HT-29 (cell line): ENCODE measurements around the gene DMBT1. TPM values are rescaled to one million over a fixed set of nuclear protein-coding genes. Genes with fewer than 3 reads are reported as not detected.

Source experiments
- DNase-seq: peaks from one replicate; pipeline ENCODE4 v3.0.0-alpha.2; 2015; ENCODE audit warnings: low spot score
- total RNA-seq: library from RNA; depleted of rRNA; stranded (reverse); fragments of >200 nt; shearing (Covaris generic); gene quantifications from 2 replicates; pipeline ENCODE4 v1.2.3, GENCODE V29; 2014; rRNA removed

DMBT1 gene
- total RNA-seq: 0.38 and 0.39 TPM in 2 replicates

DNA sequence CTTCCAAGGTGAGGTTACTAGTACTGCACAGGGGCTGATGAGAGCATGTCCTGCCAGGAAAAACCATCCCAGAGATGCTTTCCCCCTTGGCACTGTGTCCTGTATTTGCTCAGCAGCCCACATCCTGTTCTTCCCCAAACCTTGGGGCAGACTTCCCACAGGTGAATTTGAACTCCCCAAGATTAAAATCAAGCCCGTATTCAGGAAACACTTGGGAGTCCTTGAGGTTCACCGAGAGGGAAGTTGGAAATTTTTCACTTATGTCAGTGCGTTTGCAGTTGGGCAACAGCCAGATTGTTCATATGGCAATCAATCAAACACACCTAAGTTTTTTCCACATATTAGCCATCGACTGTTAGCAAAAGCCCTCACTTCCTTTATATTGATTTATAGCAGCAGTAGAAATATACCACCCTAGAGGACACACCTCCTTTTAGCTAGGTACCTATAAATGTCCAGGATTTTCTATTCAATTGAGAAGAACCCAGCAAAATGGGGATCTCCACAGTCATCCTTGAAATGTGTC, at the start of gene DMBT1:
TSS of gene DMBT1 (plus strand) at position 476 of the 526 bp plus-strand sequence. CDS start at position 493, 17 bp downstream.
- no peak for DNase-seq

DNA sequence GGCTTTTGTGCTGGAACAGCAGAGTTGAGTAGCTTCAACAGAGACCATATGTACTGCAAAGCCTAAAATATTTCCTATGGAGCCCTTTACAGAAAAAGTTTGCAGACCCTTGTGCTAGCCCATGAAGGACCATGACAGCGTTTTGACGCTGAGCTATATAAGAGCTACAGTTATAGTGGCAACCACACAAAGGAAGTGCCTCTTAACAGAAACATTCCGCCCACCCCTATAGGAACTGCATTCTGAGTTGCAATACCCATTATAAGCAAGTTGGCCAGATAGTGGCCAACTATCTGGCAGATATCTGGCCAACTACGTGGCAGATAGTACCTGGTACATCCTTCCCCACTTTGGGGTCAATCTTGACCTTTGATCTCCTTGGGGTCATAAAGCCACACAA, 47.5 kb upstream of the DMBT1 start:
- DNase-seq: no peak

- no peak for DNase-seq
These were observed 46.3 kb upstream of the DMBT1 start for GRCh38 chr10:122514045-122514840.

- no peak for DNase-seq
These were observed 45.5 kb upstream of the DMBT1 start for GRCh38 chr10:122515022-122515424.

- DNase-seq: no peak
These were observed 44.8 kb upstream of the DMBT1 start for GRCh38 chr10:122515588-122516231.

DNA sequence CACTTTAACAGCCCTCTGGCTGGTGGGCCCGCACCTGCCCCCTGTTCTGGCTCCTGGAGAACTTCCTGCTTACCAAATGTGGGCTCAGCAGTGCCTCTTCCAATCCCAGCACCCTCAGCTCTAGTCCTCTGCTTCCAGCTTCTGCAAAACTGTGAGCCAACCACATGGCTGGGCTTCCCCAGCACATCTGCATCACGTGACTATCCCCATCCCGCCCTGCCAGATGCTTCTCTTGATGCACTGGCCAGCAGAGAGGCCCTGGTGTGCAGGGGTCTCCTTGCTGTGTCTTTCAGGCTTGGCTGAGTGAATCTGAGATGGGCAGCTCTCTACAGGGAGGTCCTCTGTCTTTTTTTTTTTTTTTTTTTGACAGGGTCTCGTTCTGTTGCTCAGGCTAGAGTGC, 43.8 kb upstream of the DMBT1 start:
- no peak for DNase-seq

- DNase-seq: no peak
These were observed 41.4 kb upstream of the DMBT1 start for GRCh38 chr10:122519144-122519543.

GRCh38 chr10:122519873-122520272, 40.7 kb upstream of the DMBT1 start:
- DNase-seq: no peak

DNA sequence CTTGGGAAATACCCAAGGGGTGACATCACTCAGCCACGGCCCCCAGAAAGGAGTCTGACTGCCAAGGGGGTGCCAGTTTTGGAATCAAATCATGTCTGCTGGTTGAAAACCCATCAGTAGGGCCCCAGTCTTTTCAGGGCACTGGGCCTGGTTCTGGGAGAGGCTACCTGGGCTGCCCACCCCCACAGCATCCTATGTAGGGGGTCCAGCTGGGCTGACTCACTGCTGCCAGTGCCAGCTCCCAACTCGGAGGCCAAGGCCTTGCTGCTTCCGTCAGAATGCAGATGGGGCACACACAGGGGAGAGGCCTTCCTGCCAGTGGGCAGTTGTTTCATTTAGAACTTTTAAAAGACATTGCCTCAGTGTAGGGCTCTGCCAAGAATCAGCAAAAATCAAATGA, 39.5 kb upstream of the DMBT1 start:
- DNase-seq: no peak

GRCh38 chr10:122524811-122525210, 35.7 kb upstream of the DMBT1 start:
- DNase-seq: no peak

- peak; percentile 40 for DNase-seq
These were observed 34.8 kb upstream of the DMBT1 start for GRCh38 chr10:122525788-122526187.

DNA sequence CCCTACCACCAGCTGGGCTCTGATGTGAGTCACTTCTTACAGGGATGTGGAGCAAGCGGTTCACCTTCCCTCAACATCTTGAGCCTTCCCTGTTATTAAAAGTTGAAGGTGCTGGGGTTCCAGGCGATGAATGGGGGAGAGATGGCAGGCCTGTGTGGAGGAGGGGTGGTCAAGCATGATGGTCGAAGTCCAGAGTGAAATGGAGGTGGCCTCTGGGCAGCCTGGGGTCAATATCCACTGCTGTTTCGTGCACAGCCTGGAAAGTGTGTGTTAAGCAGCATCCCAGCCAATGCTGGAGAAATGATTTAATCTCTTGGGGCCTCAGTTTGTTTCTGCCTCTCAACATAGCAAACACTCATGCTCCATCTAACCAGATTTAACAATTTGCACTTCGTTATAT, 33.7 kb upstream of the DMBT1 start:
- no peak for DNase-seq

DNA sequence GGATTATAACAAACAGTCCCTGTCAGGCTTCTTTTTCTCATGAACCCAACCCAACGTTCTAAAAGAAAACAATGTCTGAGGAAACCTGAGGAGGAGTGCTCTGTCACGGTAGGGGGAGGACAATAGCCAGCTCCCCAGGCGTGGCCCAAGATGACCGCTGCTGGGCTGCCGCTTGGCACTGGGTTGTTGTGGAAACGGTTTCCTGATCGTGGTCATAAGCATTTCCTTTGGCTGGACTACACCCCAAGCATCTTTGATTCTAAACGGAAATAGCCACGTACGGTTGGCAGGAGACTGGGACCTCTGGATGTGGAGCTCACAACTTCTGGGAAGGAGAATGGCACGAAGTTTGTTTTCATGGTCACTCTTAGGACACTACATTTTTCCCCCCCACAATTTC, 30.4 kb upstream of the DMBT1 start:
- no peak for DNase-seq

- DNase-seq: no peak
These were observed 29.3 kb upstream of the DMBT1 start for GRCh38 chr10:122531261-122531660.

GRCh38 chr10:122531939-122532338, 28.6 kb upstream of the DMBT1 start:
- no peak for DNase-seq

- DNase-seq: peak; percentile 41
These were observed 27.8 kb upstream of the DMBT1 start for GRCh38 chr10:122532601-122533296.

DNA sequence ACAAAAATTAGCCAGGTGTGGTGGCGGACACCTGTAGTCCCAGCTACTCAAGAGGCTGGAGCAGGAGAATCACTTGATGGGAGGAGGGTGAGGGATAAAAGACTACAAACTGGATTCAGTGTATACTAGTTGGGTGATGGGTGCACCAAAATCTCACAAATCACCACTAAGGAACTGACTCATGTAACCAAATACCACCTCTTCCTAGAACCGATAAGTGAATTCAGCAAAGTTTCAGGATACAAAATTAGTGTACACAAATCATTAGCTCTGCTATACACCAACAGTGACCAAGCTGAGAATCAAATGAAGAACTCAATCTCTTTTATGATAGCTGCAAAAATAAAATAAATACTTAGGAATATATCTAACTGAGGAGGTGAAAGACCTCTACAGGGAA, 23.0 kb upstream of the DMBT1 start:
- DNase-seq: no peak

- DNase-seq: no peak
These were observed 19.0 kb upstream of the DMBT1 start for GRCh38 chr10:122541541-122542002.

DNA sequence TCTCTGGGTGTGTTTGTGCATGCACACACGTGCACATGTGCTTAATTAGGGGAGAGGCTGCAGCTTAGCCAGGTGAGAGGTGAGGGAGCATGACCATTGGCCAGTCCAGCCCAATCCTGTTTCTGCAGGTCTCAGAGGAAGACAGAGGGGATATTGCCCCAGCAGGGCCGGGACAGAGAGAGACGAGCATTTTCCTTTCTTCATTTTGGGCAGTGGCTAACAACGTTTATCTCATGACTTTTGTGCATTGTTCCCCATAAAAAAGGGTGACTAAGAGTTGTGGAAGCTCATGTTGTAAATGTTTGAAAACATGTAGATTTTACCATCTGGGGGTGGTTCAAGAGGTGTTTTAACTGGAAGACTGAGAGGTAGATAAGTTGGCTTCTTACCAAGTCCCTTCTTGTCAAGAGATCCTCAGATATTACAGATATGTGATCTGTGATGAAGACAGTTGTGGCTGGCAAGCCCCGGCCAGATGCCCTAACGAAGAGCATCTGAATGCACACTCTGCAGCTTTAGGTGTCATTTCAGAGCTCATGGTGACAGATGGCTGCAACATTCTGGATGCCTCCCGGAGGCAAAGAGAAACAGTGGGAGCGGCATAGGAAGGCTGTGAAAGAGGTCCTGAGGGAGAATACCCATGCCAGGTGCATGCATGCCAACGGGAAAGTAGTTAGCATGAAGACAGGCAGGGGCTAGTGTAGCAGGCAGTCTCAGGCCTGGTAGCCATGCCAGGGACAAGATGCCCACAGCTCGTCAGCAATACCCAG, 16.7 kb upstream of the DMBT1 start:
- DNase-seq: no peak

DNA sequence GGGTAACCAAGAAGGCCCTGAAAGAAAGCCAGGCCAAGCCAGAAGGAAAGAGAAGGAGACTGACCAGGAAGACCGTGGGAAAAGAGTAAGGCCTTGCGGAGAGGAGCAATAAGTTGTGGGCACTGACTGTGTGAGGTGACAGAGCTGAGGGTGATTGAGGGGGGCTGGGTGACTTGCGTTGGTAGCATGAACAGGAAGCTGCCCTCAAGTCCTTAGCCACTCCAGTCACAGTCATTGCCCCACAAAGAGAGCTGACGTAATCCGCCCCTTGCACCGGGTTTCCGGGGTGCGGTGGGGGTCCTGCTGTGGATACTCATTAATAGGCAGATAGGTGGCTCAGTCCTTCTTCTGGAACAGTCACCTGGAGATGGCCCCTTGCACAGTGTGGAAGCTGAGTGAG, 16.1 kb upstream of the DMBT1 start:
- DNase-seq: no peak

GRCh38 chr10:122546242-122546641, 14.3 kb upstream of the DMBT1 start:
- no peak for DNase-seq
